DLD1 (cell line): ENCODE measurements around the gene INHBE.

Experiments
- in situ Hi-C: cut with HindIII; loops from 2 replicates; pipeline ENCODE4 v1.10.0; 2017; ENCODE audit warnings: low sequenced_read_pairs

INHBE gene

GRCh38 chr12:57474862-57475261 lies 19.8 kb downstream of the INHBE start:
- in situ Hi-C loops = no loop called here

GRCh38 chr12:57475271-57476161 lies 20.4 kb downstream of the INHBE start:
- in situ Hi-C loops = no loop called here

- in situ Hi-C loops = no loop called here
These were observed 21.3 kb downstream of the INHBE start for GRCh38 chr12:57476162-57476992.

GRCh38 chr12:57476993-57477709 lies 22.0 kb downstream of the INHBE start:
- in situ Hi-C loops = no loop called here

DNA sequence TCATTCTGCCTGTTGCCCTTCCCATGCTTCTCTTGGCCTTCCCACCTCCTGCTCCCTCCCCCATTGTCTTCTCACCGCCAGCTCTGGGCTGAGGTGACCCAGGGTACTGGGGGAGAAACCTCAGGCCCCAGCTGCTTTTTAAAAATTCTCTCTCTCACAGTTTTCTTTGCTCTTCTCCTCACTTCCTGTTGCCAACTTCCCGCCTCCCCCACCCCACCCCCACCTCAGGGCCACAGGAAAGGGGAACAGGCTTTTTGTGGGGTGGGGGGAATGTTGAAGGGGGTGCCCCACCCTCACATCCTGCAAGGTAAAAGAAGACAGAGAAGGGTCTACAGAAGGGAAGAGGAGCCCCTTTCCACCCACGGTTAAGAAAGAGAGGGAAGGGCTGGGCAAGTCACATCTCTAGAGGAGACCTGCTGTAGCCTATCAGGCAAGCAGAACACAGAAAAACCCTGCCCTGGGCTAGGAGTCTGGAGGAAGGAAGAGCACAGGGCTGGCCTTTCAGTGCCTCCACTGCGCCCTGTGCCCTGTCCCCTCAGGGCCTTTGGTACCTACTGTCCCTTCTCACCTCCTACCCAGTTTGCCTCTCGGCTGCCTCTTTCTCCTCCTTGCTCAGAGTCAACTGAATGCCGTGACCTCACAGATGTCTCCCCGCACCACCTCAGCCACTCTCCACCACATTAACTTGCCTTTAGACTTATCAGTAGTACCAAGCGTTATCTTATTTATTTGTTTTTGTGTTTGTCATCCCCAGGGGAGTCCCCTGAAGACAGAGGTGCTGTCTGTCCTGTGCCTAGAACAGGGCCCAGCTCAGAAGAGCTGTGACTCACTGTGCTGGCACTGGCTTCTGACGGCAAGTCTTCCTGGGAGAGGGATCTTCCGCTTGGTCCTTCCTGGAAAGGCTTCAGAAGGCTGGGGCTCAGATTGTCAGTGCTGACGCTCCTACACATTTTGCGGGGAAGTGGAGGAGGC lies 22.9 kb downstream of the INHBE start:
- in situ Hi-C loops = no loop called here

- in situ Hi-C loops = no loop called here
These were observed 23.9 kb downstream of the INHBE start for GRCh38 chr12:57479043-57479375.

- in situ Hi-C loops = no loop called here
These were observed 24.4 kb downstream of the INHBE start, which contains the start of gene ARHGAP9 for GRCh38 chr12:57479376-57480115. Gene ARHGAP9 (minus strand): TSS chr12:57479866. CDS start chr12:57479406, 460 bp downstream.

DNA sequence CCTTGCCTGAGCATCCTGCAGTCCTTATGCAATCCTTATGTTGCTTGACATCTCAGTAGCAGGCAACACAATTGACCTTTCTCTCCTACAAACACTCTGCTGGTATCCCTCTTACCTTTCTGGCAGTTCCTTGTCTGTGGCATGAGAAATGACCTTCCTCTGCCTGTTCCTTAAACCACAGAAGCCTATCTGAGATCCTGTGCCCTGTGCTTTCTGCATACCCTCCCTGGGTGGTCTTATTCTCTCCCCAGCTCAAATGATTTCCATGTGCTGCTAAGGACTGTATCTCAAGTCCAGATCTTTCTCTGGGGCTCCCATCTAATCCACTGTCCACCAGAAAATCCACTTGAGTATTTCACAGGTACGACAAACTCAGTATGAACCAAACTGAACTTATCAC lies 26.6 kb downstream of the INHBE start:
- in situ Hi-C loops = no loop called here

GRCh38 chr12:57483466-57483865 lies 28.4 kb downstream of the INHBE start:
- in situ Hi-C loops = no loop called here

DNA sequence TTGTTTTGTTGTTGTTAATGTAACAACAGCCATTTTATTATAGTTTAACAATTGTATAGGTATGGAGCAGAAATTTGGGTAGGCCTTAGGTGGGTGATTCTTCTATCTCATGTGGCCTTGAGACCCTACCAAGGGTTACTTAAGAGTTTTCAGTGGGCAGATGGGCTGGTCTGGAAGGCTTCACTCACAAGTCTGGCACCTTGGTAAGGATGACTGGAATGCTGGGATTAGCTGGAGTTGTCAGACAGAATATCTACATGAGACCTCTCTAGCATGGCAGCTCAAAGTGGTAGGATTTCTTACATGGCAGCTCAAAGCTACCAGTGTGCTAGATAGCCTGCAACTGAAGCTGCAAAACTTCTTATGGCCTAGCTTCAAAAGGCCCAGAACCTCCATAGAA lies 30.6 kb downstream of the INHBE start:
- in situ Hi-C loops = no loop called here

DNA sequence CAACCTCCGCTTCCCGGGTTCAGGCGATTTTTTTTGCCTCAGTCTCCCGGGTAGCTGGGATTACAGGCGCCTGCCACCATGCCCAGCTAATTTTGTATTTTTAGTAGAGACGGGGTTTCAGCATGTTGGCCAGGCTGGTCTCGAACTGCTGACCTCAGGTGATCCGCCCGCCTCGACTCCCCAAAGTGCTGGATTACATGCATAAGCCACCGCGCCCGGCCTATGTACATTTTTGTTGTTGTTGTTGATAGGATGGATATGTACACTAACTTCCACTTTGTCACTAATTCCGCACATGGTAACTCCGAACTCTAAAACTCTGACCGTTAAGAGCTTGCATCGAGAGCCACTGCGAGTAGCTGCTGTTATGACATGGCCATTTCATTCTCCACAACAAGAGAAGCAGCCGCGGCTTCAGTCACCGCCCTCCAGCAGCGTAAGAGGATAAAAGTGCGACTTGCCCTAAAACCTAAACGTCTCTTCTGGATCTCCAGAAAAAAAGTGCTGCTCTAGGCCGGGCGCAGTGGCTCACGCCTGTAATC lies 32.0 kb downstream of the INHBE start:
- in situ Hi-C loops = no loop called here

- in situ Hi-C loops = no loop called here
These were observed 32.7 kb downstream of the INHBE start, which contains the start of gene MARS1 for GRCh38 chr12:57487597-57488401. Gene MARS1 (plus strand): TSS chr12:57488068. CDS start chr12:57488091, 23 bp downstream.

DNA sequence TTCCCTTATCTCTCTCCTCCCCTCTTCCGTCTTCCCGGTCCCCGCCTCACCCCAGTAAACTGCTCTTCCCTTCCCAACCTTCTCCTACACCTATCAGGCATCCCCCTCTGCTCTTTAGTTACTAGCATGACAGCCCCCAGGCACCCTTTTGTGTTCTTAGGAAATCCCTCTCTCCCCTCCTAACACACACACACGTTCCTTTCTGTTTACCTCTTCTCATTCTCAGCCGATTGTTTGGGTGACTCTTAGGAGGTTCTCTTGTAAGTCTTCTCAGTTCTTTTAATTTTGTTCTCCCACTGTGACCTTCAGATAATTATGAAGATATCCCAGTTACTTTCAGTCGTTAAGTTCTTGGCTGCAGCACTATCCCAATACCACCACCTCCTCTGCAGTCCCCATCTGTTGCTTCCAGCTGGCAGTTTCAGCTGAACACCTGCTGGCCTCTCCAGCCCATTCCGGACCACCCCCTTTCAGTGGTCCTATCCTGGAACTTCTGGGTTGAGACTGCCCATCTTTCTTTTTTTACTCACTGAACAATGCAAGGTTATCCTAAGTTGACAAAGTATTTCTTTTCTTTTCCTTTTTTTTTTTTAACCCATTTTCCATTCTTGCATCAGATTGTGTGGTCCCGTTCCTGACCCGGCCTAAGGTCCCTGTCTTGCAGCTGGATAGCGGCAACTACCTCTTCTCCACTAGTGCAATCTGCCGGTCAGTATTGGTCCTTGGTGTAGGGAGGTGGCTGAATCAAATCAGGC lies 33.5 kb downstream of the INHBE start:
- in situ Hi-C loops = no loop called here

- in situ Hi-C loops = no loop called here
These were observed 34.1 kb downstream of the INHBE start for GRCh38 chr12:57489157-57489641.

DNA sequence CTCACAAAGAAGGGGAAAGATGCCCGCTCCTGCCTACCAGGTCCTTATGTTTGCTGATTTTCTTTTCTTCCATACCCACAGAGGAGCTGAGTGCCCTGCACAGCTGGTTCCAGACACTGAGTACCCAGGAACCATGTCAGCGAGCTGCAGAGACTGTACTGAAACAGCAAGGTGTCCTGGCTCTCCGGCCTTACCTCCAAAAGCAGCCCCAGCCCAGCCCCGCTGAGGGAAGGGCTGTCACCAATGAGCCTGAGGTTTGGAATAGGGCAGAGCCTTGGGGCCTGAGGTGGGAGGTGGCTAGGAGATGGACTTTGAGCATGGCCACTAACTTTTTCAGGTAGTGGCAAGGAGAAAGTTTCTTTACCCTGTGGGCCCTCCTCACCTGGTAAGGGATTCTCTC lies 35.0 kb downstream of the INHBE start:
- in situ Hi-C loops = no loop called here

GRCh38 chr12:57491393-57492280 lies 36.5 kb downstream of the INHBE start:
- in situ Hi-C loops = no loop called here
